NK-92 (cell line): ENCODE results near the gene MRPL42.
"Not testable (repeated sequence)": the region's sequence is repeated elsewhere in the genome, so short reads cannot be mapped to it uniquely, and the experiment has no call there.

Experiments
- DNase-seq: peaks from one replicate; lab custom pipeline; 2025; ENCODE audit not compliant: unreplicated experiment; lab: John Stamatoyannopoulos, UW

MRPL42 gene

DNA sequence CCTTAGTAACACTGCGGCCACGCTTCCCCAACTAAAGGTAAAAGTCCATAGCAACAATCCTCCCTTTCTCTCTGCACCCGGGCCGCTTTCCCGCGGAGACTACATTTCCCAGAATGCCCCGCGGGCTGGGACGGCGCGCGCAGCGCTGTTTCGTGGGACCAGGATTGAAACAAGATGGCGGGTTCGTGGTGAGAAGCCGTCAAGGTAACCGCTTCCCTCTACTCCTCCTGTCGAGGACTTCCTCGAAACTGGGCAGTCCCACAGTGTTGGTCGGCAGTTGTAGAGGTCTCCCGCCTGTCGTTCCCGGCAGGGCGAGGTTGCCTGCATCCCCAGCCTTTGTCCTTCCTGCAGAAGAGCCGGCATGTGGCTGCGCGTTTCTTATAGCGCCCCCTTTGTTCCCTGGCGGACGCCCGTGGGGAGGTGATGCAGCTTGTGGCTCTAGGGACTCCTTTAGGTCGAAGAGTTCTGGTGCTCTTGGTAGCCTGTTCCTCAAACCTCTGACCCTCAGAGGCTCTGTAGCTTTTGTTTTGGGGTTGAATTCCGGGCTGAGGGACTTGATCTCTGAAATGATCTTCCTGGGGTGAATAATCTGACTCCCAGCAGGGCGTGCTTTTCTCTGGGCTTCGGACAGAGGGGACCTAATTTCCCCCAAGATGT lies at the start of gene MRPL42:
TSS of gene MRPL42 (plus strand) at position 164 of the 657 bp plus-strand sequence. CDS start 1,772 bp downstream, outside the sequence.
- DNase-seq, result no peak

DNA sequence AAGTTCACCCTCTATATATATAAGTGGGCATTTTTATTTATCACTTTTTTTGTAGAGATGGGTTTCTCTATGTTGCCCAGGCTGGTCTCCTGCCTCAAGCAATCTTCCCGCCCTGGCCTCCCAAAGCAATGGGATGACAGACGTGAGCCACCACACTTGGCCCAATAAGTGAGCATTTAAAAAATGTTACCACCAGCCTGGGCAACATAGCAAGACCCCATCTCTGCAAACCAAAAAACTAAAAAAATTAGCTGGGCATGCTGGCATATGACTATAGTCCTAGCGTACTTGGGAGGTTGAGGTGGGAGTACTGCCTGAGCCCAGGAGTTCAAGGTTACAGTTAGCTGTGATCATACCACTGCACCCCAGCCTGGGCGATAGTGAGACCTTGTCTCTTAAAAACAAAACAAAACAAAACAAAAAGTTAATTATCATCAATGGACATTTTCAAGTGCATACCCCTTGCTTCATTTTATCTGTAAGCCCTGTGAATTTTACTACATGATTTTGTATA lies 49.3 kb upstream of the MRPL42 start:
- no peak for DNase-seq

DNA sequence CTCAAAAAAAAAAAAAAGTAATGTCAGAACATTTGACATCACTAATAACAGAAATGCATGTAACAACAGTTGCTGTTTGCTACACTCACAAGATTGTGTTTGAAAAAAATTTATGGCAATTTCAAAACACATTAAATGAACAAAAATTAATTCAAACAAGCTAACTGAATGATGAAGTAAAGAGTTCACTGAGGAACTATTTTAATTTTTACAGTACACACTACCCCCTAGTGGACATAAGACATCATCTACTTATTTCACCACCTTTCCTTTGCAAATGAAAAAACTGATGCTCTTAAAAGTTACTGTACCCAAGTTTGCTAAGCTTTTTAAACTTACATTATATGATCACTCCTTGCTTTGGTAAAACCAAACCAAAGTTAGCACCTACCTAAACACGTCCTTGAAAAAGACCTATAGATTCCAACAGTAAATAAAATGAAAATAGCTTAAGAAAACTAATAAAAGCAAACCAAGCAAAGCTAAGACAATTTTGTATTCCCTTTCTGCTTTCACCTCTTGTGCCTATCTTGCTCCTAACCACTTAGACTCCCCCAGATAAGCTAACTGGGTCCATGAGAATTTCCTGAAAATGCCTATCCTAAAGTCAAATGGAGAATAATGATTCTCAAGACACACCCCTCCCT lies 47.8 kb upstream of the MRPL42 start:
- DNase-seq, result no peak

DNA sequence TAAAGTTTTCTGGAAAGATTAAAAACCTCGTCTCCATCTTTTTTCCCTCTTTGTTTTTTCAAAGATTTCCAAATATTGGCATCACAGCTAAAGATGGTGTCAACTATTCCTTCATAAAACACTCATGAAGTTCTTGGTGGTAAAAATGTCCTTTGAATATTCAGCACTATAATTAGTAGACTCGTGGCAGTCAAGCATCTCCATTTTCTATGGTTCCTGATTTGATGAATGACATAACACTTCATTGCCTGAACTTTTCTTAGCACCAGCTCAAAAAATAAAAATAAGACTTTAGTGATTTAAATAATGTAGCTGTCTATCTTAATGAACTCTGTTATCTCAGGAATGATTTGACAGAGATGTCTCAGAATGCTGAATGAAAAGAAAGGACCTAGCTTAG lies 45.3 kb upstream of the MRPL42 start:
- no peak for DNase-seq

DNA sequence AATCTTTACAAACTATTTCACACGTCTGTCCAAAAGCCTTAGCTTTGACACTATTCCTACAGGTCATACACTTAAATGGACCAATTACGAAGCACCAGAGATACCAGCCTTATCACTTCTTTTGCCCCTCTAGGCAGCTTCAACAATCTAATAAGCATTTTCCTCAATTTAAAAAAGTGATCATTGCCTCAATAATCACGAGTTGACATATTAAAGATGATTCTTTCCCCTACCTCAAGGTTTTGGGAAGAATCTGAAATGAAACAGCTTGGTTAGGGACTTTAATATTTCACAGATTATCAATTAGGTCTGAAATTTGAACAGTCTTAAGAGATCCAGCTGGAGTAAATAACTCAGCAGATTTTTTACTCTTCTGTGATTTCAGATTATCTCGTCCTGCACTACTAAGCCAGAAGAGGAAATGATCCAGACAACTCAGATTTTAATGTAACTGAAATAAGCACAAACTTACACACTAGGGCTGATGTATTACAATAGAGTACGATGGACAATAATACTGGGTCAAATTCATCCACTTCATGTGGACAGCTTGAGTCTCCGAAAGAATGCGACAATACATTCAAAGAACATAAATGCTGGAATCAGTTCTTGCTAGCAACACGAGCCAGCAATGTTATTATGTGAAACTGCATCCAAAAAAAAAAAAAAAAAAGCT lies 41.4 kb upstream of the MRPL42 start:
- no peak for DNase-seq

DNA sequence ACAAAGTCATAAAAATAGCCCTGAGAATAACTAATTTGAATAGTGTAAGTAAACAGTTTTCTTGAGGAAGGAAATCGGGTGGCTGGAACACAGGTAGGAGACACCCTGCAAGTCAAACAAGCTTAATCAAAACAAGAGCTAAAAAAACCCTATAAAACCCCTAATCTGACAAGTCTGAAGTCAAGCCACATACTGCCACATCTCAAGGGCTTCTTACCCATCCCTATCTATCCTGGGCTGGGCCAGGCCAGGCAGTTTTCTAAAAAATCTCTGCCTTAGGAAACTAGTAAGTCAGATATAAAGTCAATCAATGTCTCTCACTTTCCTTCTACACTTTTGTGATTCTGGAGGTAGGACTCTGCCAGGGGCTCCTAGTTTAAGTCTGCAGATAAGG lies 40.9 kb upstream of the MRPL42 start:
- DNase-seq, result no peak

DNA sequence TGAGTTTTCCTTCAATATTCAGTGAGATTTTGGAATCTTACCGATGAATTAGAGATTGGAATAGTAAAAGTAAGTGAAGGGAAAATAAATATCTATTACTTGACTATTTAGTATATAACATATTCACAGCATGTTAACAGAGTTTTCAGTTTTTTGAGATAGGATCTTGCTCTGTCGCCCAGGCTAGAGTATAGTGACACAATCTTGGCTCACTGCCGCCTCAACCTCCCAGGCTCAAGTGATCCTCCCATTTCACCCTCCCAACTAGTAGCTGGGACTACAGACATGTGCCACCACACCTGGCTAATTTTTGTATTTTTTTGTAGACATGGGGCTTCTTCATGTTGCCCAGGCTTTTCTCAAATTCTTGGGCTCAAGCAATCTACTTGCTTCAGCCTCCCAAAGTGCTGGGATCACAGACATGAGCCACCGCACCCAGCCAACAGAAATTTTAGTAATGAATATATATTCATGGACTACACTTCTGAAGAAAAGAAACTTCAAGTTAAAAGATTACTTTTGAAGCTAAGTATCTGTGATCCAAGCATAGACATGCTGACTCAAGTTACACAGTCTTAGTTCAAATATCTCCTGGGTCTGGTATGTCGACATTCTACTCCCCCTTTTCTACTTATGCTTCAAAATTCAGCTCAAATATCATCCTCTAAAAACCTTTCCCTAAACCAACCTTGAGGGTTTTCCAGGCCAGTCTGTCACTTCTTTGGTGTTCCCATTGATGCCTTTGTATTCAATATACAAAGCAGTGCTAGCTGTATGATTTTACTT lies 39.3 kb upstream of the MRPL42 start:
- DNase-seq, result no peak

DNA sequence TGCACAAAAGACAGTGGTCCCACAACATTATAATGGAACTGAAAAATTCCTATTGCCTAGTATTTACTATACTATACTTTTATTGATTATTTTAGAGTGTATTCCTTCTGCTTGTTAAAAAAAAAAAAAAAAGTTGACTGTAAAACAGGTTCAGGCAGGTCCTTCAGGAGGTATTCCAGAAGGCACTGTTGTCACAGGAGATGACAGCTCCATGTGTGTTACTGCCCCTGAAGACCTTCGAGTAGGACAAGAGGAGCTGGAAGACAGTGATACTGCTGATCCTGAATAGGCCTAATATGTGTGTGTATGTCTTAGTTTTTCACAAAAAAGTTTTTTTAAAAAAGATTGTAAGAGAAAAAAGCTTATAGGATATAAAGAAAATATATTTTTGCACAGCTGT lies 37.9 kb upstream of the MRPL42 start:
- no peak for DNase-seq

DNA sequence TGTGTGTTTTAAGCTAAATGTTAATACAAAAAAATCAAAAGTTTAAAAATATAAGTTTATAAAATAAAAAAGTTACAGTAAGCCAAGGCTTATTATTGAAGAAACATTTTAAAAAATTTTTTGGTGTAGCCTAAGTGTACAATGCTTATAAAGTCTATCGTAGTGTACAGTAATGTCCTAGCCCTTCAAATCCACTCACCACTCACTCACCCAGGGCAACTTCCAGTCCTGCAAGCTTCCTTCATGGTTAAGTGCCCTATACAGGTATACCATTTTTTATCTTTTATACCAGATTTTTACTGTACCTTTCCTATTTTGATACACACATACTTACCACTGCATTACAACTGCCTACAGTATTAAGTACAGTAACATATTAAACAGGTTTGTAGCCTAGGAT lies 37.5 kb upstream of the MRPL42 start:
- no peak for DNase-seq

DNA sequence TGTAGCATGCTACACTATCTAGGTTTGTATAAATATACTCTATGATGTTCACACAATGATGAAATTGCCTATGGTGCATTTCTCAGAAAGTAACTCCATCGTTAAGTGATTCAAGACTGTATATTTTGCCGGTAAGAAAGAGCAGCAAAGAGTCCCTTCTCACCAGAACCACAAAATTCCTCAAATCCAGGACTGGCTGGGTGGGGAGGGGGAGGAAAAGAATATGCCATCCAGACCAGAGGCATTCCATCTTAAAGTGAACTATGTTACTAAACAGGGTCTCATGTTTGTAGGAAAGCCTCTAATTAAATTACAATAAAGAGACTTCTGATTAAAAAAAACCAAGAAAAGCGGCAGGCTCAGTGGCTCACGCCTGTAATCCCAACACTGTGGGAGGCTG lies 37.0 kb upstream of the MRPL42 start:
- DNase-seq, result no peak

DNA sequence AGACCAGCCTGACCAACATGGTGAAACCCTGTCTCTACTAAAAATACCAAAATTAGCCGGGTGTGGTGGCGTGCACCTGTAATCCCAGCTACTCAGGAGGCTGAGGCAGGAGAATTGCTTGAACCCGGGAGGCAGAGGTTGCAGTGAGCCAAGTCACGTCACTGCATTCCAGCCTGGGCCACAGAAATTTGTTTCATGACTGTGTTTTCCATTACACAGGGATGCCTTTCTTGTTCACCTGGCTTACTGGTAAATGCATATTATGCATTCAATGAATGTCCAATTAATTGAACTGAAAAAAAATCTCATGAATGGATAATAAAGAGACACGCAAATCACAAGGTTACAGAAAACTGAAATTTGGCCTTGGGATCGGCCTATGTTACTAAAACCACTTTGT lies 35.3 kb upstream of the MRPL42 start:
- DNase-seq, result not testable (repeated sequence)

DNA sequence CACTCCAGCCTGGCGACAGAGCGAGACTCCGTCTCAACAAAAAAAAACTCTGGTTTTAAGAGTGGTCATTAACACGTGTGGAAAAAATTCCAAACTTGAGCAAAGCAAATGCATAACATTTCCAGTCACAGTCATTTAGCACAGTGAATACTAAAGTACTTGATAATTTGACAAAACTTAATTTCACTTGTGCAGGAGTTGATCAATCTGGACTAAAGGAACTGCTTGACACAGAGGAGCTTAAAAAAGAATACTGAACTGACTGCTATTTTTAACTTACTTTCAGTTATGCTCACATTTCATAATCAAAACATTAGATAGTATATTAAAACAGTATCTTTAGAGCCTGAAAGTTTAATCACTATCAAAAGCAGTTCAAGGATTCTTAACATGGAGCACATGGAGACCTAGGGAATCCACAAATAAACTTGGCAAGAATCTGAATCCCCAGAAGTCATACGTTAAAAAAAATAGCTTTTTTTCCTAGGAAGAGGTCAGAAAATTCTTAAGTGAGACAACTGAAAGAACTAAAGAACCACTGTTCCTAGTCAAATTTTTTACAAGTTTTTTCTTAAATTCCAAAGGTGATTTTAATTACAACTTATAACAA lies 33.0 kb upstream of the MRPL42 start:
- no peak for DNase-seq

DNA sequence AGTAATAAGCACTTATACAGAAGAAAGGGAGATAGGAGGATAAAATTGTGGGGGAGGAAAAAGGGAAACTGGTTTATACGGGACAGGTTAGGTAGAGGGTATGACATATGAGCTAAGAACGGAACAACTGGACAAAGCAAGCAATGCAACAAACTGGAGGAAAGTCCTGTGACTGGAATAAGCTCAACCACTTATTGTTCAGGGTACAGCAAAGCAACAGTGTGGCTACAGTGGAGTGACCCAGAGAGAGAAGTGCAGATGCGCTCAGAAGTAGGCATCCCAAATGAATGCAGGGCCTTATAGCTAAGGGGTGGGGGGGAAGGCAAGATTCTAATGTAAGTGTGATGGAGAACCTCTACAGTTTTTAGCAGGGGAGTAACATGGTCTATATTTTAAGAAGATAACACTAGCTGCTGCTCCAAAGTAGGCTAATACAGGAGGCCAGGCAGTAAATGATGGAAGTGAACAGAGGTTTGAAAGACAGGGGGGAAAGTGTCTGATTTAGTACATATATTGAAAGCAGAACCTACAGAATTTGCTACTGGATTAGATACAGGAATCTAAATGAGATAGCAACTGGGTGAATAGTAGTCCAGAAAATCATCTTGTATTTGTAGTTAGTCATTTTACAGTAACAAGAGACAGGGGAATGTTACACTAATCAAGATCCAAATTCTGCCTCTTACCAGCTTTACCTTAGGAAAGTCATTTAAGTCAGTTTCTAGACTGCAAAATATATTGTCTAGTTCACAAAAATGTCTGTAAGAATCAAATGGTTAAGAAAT lies 28.9 kb upstream of the MRPL42 start:
- no peak for DNase-seq

DNA sequence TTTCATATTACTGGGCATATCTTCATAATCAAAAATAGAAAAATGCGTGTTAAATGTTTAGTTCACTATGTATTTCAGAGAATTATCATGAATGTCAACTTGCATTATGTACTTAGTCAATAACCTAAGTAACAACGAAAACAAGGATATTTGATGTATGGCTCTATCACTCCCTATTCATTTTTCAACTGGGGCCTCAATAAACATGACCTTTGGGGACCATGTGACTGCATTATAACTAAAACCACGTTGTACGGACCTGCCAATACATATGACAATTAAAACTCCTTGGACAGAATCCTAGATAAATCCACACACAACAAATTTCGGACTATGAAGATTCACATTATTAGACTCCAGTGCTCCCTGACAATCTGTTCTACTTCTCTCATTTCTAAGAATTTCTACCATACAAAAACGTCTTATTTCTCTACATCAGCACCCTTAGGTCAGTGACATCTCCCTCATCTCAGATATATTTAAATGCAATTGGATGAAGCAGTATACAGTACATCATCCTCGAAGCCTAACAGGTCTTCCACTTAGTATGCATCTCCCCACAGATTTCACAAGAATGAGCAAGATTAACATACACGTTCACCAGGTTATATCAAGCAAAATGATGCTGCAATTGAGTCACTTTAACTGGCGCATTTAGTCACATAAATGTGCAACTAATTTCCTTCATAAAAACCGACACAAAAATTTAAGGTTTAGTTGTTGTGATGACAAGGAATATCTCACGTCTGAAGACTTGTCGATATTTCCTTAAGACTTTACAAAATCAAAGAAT lies 27.1 kb upstream of the MRPL42 start:
- no peak for DNase-seq

DNA sequence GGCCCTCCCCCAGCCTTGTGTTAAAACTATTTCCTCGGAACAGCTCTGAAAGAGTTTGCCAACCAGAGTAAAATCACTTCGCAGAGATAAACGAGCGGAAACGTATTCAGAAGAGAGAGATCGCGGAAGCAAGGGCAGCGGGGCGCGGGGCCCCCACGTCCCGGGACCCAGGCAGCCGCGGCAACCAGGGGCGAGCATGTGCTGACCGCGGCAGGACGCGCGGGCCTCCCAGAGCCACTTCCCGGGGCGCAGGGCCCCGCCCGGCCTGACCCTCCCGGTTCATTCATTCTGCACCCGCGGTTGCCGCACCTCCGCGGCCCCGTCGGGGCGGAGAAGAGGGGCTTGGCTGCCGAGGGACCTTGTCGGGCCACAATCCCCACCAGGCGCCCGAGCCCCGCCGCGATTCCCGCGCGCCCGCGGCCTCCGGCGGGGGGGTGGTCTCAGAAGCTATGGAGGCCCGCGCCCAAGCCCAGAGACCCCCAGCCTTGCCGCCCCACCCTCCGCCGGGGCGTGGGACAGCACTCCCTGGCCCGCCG lies 26.2 kb upstream of the MRPL42 start:
- no peak for DNase-seq

DNA sequence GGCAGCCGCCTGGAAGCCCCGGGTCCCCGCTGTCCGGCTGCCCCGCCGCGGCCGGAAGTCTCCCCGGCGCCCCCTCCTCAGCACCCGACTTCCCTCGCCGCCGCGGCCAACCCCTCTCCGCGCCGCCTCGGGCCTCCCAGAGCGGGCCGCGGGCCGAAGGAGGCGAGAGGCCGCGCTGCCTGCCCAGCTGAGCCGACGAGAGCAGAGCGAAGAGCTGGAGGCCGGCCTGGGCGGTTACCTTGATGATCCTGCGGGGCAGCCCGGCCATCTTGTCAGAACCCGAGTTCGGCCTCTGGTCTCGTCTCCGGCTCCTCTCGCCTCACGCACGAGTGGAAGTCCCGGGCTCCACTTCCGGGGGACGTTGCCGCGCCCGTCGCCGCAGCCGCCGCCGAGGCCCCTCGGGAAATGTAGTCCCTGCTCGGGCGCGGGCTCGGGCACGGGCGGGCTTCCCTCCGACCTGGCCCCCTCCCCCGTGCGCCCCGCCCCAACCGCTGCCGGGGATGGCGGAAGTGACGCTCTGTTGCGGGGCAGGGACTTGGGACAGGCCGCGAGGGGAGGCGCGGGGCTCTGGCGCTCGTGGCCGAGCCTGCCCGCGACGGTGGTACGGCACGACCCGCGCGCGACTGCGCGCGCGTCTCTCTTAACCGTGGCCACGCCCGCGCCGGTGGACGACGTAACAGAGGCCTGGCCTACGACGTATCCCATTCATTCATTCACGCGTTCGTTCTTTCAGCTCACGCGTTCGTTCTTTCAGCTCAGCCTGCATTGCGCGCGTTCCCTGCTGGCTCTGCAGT lies 25.5 kb upstream of the MRPL42 start, which contains the start of gene UBE2N:
TSS of gene UBE2N (minus strand) at position 331 of the 794 bp plus-strand sequence. CDS start at position 268, 63 bp downstream.
- peak; percentile 86 for DNase-seq

DNA sequence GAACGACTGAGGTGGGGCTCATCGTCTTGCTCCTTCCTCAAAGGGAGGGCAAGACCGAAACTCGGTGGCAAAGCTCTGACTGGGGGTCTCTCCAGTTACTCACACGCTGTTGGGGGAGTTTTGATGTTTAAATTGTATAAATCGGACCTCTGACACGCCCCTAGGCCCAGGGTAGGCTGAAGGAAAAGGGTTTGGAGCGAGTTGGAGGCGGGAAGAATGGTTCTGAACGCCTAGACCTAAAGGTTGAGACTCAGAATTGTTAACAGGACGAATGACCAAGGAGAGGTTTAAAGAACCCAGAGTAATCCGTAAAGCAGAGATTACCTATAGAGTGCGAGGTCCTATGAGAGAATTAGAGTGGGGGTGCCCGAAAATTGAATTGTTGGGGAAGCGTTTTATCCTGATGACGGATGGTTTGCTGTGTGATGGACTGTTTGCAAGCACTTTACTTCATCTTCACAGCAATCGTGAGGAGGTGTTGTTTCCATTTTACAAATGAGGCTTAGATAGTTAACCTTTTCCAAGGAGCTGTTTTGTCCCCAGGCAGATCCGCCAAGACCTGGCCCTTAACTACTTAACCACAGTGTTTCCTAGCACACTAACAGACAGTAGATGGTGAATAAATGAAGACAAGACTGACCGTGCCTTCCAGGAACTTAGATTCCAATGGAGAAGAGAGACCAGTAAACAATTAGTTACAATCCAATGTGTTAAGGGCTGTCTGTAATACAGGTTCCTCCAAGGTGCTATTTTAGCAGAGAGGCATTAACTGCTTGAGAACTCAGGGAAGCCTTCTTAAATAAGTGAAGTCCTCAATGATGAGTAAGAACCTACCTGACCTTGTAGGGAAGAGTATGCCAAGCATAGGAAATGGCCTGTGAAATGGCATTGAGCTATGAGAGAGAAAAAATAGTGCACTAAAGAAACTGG lies 24.6 kb upstream of the MRPL42 start:
- DNase-seq, result no peak
